Lower leg skin (tissue), 3 donors: Measurements from ENCODE around the gene ALDH7A1.

ENCODE experiments used
- CTCF ChIP-seq, 3 donors: fragments of 450-650 bp; IDR thresholded peaks; one replicate each; pipeline ENCODE4 v1.5.1; 2016; ENCODE audit warnings: antibody characterized with exemption in 3 of 3, mild to moderate bottlenecking in 3 of 3, moderate library complexity in 2 of 3
- POLR2A ChIP-seq, 2 donors: fragments of 450-650 bp; IDR thresholded peaks; one replicate each; pipeline ENCODE4 v1.6.1; 2016 to 2017; ENCODE audit warnings: antibody characterized with exemption in 2 of 2, mild to moderate bottlenecking in 1 of 2, moderate library complexity in 1 of 2

- TF ChIP-seq CTCF (IDR thresholded peaks at IDR 0.05) (no peak), POLR2A (IDR thresholded peaks at IDR 0.05) (no peak)
Measured at GRCh38 chr5:126482591-126482990, 112.4 kb downstream of the ALDH7A1 start.
